ENCODE results near the gene TMEM218. TPM values are rescaled to one million over a fixed set of nuclear protein-coding genes. Genes with fewer than 3 reads are reported as not detected.

The TMEM218 gene
- total RNA-seq, 1 experiment from 2014 or later: 20.5 TPM

DNA sequence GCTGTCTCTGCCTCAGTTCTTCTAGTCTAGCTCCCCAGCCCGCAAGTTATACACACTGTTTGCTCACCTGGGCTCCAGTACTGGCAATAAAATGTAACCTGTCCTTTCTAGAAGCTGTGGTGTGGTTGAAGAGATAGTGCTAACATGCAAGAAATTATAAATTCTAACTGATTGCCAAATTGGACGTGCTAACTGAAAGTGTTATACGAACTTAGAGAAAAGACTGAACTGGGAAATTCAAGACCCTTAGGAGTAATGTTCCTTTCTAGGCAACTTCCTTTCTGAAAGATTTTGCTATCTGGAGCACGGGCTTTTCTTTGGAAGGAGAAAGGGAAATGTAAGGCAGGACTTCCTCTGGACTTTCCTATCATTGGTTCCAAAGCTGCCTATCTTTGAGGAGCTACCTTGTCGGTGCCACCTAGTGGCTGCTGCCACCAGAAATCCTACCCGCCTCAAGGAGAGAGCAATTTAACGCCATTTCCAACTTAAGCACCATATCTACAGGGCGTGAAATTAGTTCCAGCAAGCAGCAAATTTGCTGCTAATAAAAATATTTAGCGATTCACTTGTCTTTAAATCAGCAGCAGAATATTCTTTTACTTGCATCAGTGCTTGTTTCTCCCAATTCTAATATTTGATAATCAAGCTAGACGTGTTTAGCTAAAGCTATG, 12.7 kb upstream of the TMEM218 start:
- intact Hi-C loops (cut with micrococcal nuclease; ENCODE audit: unreplicated experiment): loop anchor here (2.0 kb wide), 1 partner anchor 61 kb away; the partner anchor contains the start of gene SLC37A2
- peak overlapping the region; percentile 57 for H3K27ac ChIP-seq
- H3K9me3 ChIP-seq (ENCODE audit: insufficient read depth, low read depth): no peaks in the 10 kb centered on the region
- H2AFZ ChIP-seq: peak overlapping the region; percentile 91
- H3K4me1 ChIP-seq (replicated peaks; ENCODE audit: insufficient read depth): peaks cover 14% of the 10 kb centered on the region
- H3K4me2 ChIP-seq: peak overlapping the region; percentile 88
- ChIA-PET CTCF (interaction anchor here (0.8 to 1.6 kb wide), 3 partner anchors 13 to 63 kb away, joined by 3 read pairs; partner anchors contain the start of gene TMEM218), POLR2A (ENCODE audit: unreplicated experiment) (interaction anchor here (0.8 kb wide), 1 partner anchor 764 kb away, joined by 21 read pairs; no protein-coding TSS in a partner anchor)
- H4K20me1 ChIP-seq (ENCODE audit: insufficient read depth): no peaks in the 10 kb centered on the region
- H3K36me3 ChIP-seq (ENCODE audit: low read depth): no peaks in the 10 kb centered on the region
- BruUV-seq (replicated peaks): no TSS peak
- peaks cover 5% of the 10 kb centered on the region; the same call in 1 of the 2 replicates for H3F3A ChIP-seq (ENCODE audit: insufficient read depth, low read depth)
- H3K4me3 ChIP-seq: peak overlapping the region; percentile 57
- no peaks in the 10 kb centered on the region for H3K9me2 ChIP-seq (ENCODE audit: insufficient read depth)
- H3K79me2 ChIP-seq (ENCODE audit: low read depth): no peaks in the 10 kb centered on the region
- DNase-seq: peak; percentile 45 to 72
- H3K27me3 ChIP-seq (ENCODE audit: insufficient read depth, low read depth): no peaks in the 10 kb centered on the region
- peak; percentile 80 for TF ChIP-seq CTCF (conservative IDR thresholded peaks at IDR 0.05)
- no peak for TF ChIP-seq EZH2 (IDR thresholded peaks at IDR 0.05; ENCODE audit: low read depth)

DNA sequence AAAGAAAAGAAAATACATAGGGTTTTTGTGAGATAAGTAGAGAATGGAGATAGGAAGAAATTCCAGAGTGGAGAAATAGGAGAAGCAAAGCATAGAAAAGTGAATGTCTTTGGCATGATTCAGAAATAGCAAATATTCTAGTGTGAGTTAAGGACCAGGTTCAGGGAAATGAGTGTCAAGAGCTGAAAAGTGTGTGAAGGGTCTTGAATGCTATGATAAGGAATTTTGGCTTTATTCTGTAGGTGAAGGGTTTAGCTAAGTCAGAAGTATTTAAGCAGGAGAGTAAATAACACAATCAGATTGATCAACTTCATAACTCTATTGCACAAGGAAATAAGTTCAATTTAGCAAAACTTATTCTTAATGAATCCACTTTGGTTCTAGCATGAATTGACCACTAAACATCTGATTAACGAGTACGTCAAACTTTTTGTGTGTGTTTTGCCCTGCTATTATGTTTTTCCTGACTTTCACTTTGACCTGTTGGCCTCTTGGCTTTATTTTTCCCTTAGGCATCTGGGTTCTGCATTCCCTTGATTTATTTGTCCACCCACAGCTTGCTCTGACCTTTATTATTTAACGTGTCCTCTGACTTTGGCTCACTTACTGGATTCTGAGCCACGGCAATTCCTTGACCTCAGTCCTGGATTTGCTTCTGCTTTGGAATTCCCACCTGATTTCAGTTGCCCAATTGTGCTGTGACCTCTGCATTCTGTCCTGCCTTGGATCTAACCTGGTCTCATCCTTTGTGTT, 11.9 kb upstream of the TMEM218 start:
- H3K79me2 ChIP-seq (ENCODE audit: low read depth): no peaks in the 10 kb centered on the region
- TF ChIP-seq CTCF (conservative IDR thresholded peaks at IDR 0.05) (no peak), EZH2 (IDR thresholded peaks at IDR 0.05; ENCODE audit: low read depth) (no peak)
- intact Hi-C loops (cut with micrococcal nuclease; ENCODE audit: unreplicated experiment): no loop called here
- no peaks in the 10 kb centered on the region for H4K20me1 ChIP-seq (ENCODE audit: insufficient read depth)
- H3F3A ChIP-seq (ENCODE audit: insufficient read depth, low read depth): peaks cover 5% of the 10 kb centered on the region; the same call in 1 of the 2 replicates
- ChIA-PET POLR2A (ENCODE audit: unreplicated experiment) (interaction anchor here (0.8 kb wide), 1 partner anchor 765 kb away, joined by 21 read pairs; no protein-coding TSS in a partner anchor), CTCF (interaction anchor here (0.8 to 1.6 kb wide), 3 partner anchors 12 to 62 kb away, joined by 3 read pairs; partner anchors contain the start of gene TMEM218)
- BruUV-seq (replicated peaks): no TSS peak
- peak overlapping the region; percentile 57 for H3K27ac ChIP-seq
- DNase-seq: peak in 1 of 2 experiments; percentile 62
- H3K9me2 ChIP-seq (ENCODE audit: insufficient read depth): no peaks in the 10 kb centered on the region
- H3K9me3 ChIP-seq (ENCODE audit: insufficient read depth, low read depth): no peaks in the 10 kb centered on the region
- peak overlapping the region; percentile 57 for H3K4me3 ChIP-seq
- no peaks in the 10 kb centered on the region for H3K27me3 ChIP-seq (ENCODE audit: insufficient read depth, low read depth)
- H3K36me3 ChIP-seq (ENCODE audit: low read depth): no peaks in the 10 kb centered on the region
- H2AFZ ChIP-seq: peak overlapping the region; percentile 91
- peak overlapping the region; percentile 88 for H3K4me2 ChIP-seq
- H3K4me1 ChIP-seq (replicated peaks; ENCODE audit: insufficient read depth): peaks cover 14% of the 10 kb centered on the region

DNA sequence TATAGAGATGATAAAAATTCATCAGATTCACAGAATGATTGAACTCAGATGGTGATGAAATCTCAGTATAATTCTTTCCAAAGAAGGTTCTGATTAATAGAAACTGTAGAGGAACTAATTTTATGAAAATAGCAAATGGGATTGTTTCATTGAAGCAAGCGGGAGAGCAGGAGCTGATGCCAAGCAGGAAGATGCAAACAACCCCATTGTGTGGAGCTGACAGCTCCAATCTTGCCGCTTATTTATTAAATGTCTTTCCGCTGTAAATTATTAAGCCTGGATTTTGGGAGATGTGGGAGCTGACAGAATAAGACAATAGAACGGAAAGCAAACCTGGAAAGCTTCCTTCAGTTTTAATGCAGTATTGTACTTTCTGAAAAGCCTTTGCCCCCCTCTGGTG, 6.0 kb upstream of the TMEM218 start:
- DNase-seq: no peak
- H3K79me2 ChIP-seq (ENCODE audit: low read depth): no peaks in the 10 kb centered on the region
- H4K20me1 ChIP-seq (ENCODE audit: insufficient read depth): no peaks in the 10 kb centered on the region
- intact Hi-C loops (cut with micrococcal nuclease; ENCODE audit: unreplicated experiment): no loop called here
- H3K4me1 ChIP-seq (replicated peaks; ENCODE audit: insufficient read depth): no peaks in the 10 kb centered on the region
- no peak for TF ChIP-seq CTCF (conservative IDR thresholded peaks at IDR 0.05)
- no peak for TF ChIP-seq EZH2 (IDR thresholded peaks at IDR 0.05; ENCODE audit: low read depth)
- H3K27ac ChIP-seq: no peak overlapping the region
- BruUV-seq (replicated peaks): no TSS peak
- H3K9me3 ChIP-seq (ENCODE audit: insufficient read depth, low read depth): no peaks in the 10 kb centered on the region
- ChIA-PET POLR2A (ENCODE audit: unreplicated experiment) (interaction anchor here (0.6 kb wide), 1 partner anchor 11 kb away, joined by 9 read pairs; no protein-coding TSS in a partner anchor), CTCF (no interaction called here)
- H3K4me2 ChIP-seq: no peak overlapping the region
- H3K4me3 ChIP-seq: no peak overlapping the region
- H2AFZ ChIP-seq: no peak overlapping the region
- no peaks in the 10 kb centered on the region for H3K27me3 ChIP-seq (ENCODE audit: insufficient read depth, low read depth)
- peaks cover 4% of the 10 kb centered on the region; the same call in 1 of the 2 replicates for H3F3A ChIP-seq (ENCODE audit: insufficient read depth, low read depth)
- H3K36me3 ChIP-seq (ENCODE audit: low read depth): no peaks in the 10 kb centered on the region
- H3K9me2 ChIP-seq (ENCODE audit: insufficient read depth): no peaks in the 10 kb centered on the region

All from PC-9 (cell line).